ENCODE results near the gene RALGAPA2.

DNA sequence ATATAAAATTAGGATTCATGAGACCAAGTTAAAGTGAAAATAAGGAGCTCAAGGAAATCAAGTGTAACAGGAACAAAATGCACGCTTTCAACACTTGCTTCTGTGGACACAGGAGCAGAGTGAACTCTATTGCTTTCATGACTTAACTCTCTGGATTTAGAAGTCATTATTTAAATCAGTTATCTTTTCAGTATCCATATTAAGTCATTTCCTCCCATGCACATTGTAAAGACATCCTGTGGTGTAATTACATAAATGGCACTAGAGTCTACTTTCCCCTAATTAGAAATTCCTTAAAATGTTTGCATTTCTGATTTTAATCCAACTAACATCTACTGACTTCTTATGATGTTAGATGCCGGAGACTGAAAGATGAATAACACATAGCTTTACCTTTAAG, 256.5 kb downstream of the RALGAPA2 start:
- TF ChIP-seq POLR2A (IDR thresholded peaks at IDR 0.05) (no peak), EP300 (IDR thresholded peaks at IDR 0.05) (no peak)
- TF ChIP-seq, protein P1, sequence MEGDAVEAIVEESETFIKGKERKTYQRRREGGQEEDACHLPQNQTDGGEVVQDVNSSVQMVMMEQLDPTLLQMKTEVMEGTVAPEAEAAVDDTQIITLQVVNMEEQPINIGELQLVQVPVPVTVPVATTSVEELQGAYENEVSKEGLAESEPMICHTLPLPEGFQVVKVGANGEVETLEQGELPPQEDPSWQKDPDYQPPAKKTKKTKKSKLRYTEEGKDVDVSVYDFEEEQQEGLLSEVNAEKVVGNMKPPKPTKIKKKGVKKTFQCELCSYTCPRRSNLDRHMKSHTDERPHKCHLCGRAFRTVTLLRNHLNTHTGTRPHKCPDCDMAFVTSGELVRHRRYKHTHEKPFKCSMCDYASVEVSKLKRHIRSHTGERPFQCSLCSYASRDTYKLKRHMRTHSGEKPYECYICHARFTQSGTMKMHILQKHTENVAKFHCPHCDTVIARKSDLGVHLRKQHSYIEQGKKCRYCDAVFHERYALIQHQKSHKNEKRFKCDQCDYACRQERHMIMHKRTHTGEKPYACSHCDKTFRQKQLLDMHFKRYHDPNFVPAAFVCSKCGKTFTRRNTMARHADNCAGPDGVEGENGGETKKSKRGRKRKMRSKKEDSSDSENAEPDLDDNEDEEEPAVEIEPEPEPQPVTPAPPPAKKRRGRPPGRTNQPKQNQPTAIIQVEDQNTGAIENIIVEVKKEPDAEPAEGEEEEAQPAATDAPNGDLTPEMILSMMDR (IDR thresholded peaks at IDR 0.05): no peak

Data from tibial nerve (tissue), 4 donors.